ENCODE measurements around the gene USP3. TPM values are rescaled to one million over a fixed set of nuclear protein-coding genes. Genes with fewer than 3 reads are reported as not detected.
A peak's percentile ranks its signal among the peaks of the same experiment; 100 is the strongest.

USP3 gene
- total RNA-seq, 4 donors from 2014 or later = 36.6 to 50.3 (median 45.5) TPM

DNA sequence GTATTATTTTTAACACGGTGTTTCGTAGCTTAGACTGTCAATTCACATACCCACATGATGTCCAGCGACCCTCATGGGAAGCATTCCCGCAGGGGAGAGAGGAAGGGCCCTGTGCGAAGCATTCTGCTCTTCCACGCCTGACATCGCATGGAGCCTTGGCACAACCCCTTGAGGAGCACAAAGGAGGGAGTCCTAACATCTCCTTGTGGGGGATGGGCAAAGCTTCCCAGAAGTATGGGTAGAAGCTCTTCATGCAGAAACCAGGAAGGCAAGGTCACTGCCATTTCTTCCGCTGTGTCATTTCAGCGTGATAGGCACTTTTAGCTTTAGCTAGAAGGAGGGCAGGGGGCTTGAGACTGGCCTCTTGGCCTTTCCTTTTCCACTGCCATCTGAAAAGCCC lies 28.7 kb upstream of the USP3 start:
- Histone ChIP-seq H3K4me3 (no peak overlapping the region), H3K27ac (peak overlapping the region in 1 of 4 donors; percentile 44), H3K27me3 (no peaks in the 10 kb centered on the region), H3K9me3 (no peaks in the 10 kb centered on the region), H3K36me3 (no peaks in the 10 kb centered on the region), H3K4me1 (peaks cover 3 to 46% (median 14%) of the 10 kb centered on the region in 3 donors)
- no peak for ATAC-seq
- 72 to 84% methylated on average over 3 to 8 of the region's 9 CpGs for WGBS, 2 donors (ENCODE audit: low coverage in 1 of 2)
- TF ChIP-seq POLR2A (IDR thresholded peaks at IDR 0.05) (no peak), POLR2AphosphoS5 (IDR thresholded peaks at IDR 0.05) (no peak)
- TF ChIP-seq, protein P1, sequence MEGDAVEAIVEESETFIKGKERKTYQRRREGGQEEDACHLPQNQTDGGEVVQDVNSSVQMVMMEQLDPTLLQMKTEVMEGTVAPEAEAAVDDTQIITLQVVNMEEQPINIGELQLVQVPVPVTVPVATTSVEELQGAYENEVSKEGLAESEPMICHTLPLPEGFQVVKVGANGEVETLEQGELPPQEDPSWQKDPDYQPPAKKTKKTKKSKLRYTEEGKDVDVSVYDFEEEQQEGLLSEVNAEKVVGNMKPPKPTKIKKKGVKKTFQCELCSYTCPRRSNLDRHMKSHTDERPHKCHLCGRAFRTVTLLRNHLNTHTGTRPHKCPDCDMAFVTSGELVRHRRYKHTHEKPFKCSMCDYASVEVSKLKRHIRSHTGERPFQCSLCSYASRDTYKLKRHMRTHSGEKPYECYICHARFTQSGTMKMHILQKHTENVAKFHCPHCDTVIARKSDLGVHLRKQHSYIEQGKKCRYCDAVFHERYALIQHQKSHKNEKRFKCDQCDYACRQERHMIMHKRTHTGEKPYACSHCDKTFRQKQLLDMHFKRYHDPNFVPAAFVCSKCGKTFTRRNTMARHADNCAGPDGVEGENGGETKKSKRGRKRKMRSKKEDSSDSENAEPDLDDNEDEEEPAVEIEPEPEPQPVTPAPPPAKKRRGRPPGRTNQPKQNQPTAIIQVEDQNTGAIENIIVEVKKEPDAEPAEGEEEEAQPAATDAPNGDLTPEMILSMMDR (IDR thresholded peaks at IDR 0.05) = no peak

- Histone ChIP-seq H3K9me3 (no peaks in the 10 kb centered on the region), H3K4me3 (no peak overlapping the region), H3K36me3 (no peaks in the 10 kb centered on the region), H3K27me3 (no peaks in the 10 kb centered on the region), H3K4me1 (peaks cover 3 to 46% (median 14%) of the 10 kb centered on the region in 3 donors), H3K27ac (peak overlapping the region in 1 of 4 donors; percentile 44)
- TF ChIP-seq POLR2A (IDR thresholded peaks at IDR 0.05) (no peak), POLR2AphosphoS5 (IDR thresholded peaks at IDR 0.05) (peak; percentile 74)
- whole genome bisulfite sequencing, 2 donors (ENCODE audit: low coverage in 1 of 2) = 19 to 80% methylated on average over 1 to 2 of the region's 2 CpGs
- peak; percentile 46 for ATAC-seq
Measured at GRCh38 chr15:63476229-63476632, 28.2 kb upstream of the USP3 start.

DNA sequence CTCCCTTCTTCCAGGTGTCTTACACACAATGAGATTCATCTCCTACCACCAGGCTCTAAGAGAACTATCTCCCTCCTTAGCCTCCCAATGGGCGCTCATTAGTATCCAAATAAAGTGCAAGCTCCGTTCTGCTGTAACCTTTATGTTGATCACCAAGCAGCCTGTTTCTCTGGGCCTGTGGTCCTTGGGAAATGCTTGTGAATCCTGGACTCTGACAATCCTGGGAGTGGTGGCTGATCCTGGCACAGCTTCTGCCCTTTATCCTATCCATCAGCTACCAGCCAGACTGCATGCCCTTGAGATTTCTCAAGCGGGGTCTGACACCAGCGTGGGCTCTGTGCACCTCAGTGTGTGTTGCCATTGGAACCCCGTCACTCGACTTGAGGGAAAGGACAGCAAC lies 26.1 kb upstream of the USP3 start:
- WGBS, 2 donors (ENCODE audit: low coverage in 1 of 2) = 92 to 100% methylated on average over 3 to 6 of the region's 6 CpGs
- H3K4me3 ChIP-seq = no peak overlapping the region
- H3K27ac ChIP-seq = no peak overlapping the region
- H3K27me3 ChIP-seq = no peaks in the 10 kb centered on the region
- no peaks in the 10 kb centered on the region for H3K9me3 ChIP-seq
- H3K4me1 ChIP-seq = peaks cover 3 to 45% (median 14%) of the 10 kb centered on the region in 3 donors
- TF ChIP-seq POLR2AphosphoS5 (IDR thresholded peaks at IDR 0.05) (no peak), POLR2A (IDR thresholded peaks at IDR 0.05) (no peak), EP300 (IDR thresholded peaks at IDR 0.05) (no peak)
- TF ChIP-seq, protein P1 (IDR thresholded peaks at IDR 0.05) = no peak
- ATAC-seq = no peak
- no peaks in the 10 kb centered on the region for H3K36me3 ChIP-seq

- no peak for ATAC-seq
- Histone ChIP-seq H3K9me3 (no peaks in the 10 kb centered on the region), H3K27me3 (no peaks in the 10 kb centered on the region), H3K27ac (no peak overlapping the region), H3K36me3 (no peaks in the 10 kb centered on the region), H3K4me3 (no peak overlapping the region), H3K4me1 (peaks cover 0 to 25% (median 0%) of the 10 kb centered on the region in 3 donors)
- WGBS, 2 donors (ENCODE audit: low coverage in 1 of 2) = 100% methylated on average over 1 of the region's 2 CpGs; no CpG with 5 or more reads in 1 of the 2 donors
- TF ChIP-seq EP300 (IDR thresholded peaks at IDR 0.05) (no peak), POLR2AphosphoS5 (IDR thresholded peaks at IDR 0.05) (no peak), POLR2A (IDR thresholded peaks at IDR 0.05) (no peak)
- TF ChIP-seq, protein P1 (IDR thresholded peaks at IDR 0.05) = no peak
Measured at GRCh38 chr15:63480441-63480821, 24.0 kb upstream of the USP3 start.

DNA sequence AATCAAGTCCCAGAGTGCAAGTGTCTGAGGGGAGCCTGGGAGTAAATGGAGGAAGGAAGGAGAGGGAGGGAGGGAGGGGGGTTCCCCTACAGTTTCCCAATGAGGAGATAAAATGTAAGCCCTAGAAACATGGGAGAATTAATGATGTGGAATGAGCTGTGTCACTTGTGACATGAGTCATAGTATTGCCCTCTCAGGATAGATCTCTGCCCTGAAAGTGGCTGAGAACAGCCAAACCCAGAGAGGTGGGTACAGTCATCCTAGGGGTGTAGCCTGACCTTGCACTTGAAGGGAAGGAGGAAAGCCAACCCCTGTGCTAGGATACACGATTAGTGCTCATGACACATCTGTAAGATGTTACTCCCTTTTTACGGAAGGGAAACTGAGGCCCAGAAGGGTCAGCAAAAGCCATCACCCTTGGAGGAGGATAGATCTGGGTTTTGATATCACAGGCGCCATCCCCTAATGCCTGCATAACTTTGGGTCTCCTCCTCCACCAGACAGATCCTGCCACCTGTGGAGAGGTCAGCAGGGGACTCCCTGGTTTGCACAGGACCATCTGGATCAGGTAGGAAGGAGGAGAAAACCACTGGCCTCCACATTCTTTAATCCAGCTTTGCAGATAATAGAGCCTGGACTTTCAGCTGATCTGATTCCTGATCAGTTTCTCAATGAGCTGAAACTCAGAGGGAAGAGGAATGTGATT lies 23.1 kb upstream of the USP3 start:
- Histone ChIP-seq H3K4me3 (no peak overlapping the region), H3K27ac (no peak overlapping the region), H3K4me1 (peaks cover 0 to 17% (median 0%) of the 10 kb centered on the region in 3 donors), H3K27me3 (no peaks in the 10 kb centered on the region), H3K36me3 (no peaks in the 10 kb centered on the region), H3K9me3 (no peaks in the 10 kb centered on the region)
- no peak for ATAC-seq
- TF ChIP-seq, protein P1 (IDR thresholded peaks at IDR 0.05) = no peak
- TF ChIP-seq POLR2AphosphoS5 (IDR thresholded peaks at IDR 0.05) = no peak
- no peak for TF ChIP-seq EP300 (IDR thresholded peaks at IDR 0.05)
- no peak for TF ChIP-seq POLR2A (IDR thresholded peaks at IDR 0.05)
- 64 to 100% methylated on average over 2 to 3 of the region's 3 CpGs for WGBS, 2 donors (ENCODE audit: low coverage in 1 of 2)

Data from gastroesophageal sphincter (tissue), 4 donors.